GM21526 (cell line): ENCODE data around the gene GABBR2.
"Not testable (repeated sequence)": the region's sequence is repeated elsewhere in the genome, so short reads cannot be mapped to it uniquely, and the experiment has no call there.

Experiments used
- ATAC-seq: cut with Tn5 transposase; IDR thresholded peaks from one replicate; pipeline ENCODE4 v1.9.1; 2021; ENCODE audit warnings: moderate library complexity; ENCODE audit not compliant: unreplicated experiment, low FRiP score

GABBR2 gene

DNA sequence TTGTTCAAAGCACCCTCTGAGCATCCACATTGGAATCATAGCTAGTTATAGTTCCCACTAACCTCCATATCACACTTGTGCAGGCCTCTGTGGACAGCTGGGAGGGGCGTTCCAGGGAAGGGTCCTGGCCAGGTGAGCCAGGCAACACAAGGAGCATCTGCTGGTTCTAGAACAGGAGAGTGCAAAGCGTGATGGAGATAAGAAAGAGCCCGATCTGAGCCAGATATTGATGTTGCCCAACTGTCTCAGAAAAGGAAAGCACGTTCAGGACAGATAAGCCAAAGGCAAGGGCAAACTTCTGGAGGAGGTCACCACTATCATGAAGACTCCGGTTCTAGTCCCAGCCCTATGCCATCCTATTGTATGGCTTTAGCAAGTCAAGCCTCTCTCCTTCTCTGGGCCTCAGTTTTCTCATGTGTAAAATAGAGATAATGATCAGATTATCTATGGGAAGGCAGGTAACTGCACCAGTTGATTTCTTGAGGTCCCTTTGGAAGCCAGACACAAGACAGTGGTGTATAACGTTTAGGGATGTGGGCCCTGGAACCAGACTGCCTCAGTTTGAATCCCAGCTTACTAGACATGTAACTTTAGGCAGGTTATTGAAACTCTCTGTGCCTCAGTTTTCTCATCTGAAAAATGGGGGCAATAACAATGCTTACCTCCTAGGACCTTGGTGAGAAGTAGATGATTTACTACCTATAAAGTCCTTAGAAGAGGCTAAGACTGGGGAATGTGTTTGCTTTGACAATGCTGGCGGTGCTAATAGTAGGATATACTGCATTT is 19.8 kb downstream of the GABBR2 start:
- no peak for ATAC-seq

DNA sequence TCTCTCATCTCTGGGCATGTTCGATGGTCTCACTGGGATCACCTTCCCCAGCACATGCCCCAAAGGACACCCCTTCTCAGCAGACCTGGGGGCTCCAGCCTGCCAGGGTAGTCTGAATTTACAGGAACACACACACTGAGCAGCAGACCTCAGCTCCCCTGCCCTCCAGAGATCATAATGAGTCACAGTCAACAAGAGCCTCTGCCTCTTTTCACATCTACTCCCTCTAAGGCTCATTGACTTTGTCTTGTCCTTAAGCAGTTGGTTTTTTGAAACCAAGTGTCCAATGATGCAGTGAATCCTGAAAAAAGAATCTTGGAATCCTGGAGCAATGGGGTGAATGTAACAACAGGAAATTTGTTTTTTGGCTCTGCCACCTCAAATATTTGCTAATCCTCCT is 20.8 kb downstream of the GABBR2 start:
- ATAC-seq, result no peak

DNA sequence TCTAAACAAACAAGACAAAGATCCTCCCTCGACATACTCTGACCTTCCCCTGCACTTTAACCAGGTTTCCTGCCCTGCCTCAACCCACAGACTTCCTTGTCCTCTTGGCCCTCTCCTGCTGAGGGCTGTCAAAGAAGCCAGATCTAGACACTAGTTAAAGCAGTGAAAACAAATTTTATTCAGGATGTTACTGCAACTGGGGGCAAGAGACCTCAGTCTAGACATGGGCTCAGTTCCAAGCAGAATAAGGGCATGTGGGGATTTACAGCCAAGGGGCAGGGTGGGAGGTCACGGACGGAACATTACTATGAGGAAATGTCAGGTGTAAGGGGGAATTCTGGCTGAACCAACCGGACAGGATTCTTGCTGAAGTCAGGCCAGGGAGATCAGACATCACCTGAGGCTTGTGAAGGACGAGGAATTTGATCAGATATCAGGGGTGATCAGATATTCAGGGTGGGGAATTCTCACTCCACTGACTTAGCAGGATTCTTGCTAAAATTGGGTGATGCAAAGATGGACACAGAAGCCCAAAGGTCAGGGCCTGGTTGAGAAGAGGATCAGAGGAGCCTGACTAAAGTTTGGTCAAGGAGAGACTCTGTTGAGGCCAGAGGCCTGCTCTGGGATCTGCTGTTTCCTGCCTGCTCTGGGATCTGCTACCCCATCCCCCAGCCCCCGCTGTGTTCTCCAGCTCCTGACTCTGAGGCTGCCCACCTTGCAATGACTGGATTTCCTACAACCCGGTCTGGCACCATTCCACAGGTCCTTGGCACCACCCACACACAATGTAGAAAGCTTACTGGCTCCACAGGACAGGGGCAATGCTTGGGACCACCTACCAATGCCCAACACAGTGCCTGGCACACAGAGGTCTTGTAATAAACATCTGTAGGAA is 21.5 kb downstream of the GABBR2 start:
- ATAC-seq, result no peak

DNA sequence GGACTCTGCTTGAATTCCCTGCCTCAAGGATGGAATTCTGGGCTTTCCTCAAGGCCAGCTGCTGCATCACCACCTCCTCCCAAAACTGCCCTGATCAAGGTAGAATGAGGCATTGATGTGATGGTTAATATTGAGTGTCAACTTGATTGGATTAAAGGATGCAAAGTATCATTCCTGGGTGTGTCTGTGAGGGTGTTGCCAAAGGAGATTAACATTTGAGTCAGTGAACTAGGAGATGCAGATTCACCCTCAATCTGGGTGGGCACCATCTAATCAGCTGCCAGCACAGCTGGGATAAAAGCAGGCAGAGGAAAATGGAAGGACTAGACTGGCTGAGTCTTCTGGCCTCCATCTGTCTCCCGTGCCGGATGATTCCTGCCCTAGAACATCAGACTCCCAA is 23.9 kb downstream of the GABBR2 start:
- ATAC-seq, result not testable (repeated sequence)

DNA sequence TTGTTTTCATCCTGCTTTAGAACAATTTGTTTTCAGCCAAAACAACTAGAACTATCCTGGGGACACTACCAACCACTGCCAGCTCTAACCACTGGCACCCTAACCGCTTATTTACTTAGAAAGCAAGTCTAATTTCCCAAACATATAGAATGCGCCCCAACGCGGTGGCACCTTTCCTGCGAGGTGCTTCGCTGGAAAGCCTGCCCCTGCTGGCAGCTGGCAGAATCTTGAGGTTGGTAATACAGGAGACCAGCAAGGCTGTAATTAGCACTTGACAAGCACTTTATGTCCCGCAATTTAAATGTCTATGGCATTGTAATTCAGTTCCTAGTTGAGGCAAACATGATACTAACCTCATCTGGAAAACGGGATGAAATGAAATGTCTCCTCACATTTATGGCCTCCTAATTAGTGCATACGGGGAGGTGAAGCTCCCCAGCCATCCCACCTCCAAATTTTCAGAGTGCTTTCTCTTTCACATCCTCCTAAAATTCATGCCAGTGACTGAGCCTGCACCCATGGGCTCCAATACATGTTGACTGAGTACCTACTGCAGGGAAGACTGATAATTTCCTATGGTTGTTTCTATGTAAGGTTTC is 30.4 kb downstream of the GABBR2 start:
- no peak for ATAC-seq

DNA sequence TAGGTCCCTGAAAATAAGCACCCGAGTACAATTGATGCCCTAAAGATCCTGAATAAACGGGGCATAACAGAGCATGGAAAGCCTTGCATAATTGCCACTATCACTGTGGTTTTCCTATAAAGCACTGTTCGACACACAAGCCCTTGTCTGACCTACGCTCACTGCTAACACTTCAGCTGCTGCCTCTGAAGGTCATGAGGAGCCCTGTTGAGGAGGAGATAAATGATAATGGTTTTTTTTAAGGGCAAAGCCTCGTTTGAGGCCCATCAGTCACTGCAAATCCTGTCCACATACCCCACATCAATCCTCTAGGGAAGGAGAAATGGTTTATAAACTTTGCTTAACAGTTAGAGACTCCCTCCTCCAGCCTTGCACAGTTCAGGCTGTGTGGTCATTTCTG is 35.1 kb downstream of the GABBR2 start:
- no peak for ATAC-seq

DNA sequence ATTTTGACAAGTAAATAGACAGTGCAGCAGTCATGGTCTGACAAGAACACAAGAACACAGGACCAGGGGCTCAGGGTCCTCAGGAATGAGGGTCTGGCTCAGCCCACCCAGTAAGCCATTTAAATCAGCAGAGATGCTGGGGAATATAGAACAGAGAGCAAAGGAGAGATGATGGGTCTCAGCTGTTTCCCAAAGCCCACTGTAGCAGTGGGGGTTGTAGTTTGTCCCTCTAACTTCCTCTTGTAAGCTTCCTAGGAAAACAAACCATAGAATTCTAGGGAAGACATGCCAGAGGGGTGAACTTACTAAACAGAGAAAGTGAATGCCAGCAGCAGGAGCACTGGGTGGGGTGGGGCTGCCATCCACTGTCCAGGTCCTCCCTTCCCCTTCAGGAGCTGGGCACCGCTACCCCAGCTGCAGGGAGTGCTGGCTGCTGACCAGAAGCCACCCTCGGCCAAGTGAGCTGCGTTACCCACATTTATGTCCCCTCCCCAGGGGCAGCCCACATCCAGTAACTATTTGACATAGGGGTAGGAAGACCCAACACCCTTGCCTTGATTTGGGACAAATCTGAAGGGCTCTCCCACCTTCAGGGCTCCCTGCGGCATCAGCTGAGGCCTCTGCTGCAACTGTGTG is 41.6 kb downstream of the GABBR2 start:
- no peak for ATAC-seq

DNA sequence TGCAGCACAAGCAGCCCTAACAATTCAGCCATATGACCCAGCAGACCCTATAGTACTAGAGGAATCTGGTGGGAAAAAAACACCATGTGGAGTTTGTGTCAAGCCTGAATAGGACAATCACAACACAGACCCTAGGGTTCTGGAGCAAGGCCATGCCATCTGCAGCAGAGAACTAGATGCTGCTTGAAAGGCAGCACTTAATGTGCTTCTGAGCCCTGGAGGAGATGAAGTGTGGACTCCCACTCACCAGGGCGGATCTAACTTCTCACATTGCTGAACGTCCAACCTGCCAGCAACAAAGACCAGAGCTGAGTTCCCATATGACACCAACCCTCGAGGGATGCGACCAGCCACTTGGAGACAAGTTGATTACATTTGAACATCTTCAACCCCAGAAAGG is 43.2 kb downstream of the GABBR2 start:
- ATAC-seq, result no peak

DNA sequence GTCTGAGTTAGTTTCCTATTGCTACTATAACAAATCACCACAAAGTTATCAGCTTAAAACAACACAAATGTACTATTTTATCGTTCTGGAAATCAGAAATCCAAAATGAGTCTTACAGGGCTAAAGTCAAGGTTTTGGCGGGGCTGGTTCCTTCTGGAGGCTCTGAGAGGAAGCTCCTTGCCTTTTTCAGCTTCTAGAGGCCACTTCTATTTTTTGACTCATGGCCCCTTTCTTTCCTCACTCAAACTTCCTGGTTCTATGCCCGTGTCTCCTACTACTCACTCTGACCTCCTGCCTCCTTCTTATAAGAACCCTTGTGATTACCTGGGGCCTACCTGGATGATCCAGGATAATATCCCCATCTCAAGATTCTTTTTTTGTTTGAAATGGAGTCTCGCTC is 48.2 kb downstream of the GABBR2 start:
- ATAC-seq, result no peak

DNA sequence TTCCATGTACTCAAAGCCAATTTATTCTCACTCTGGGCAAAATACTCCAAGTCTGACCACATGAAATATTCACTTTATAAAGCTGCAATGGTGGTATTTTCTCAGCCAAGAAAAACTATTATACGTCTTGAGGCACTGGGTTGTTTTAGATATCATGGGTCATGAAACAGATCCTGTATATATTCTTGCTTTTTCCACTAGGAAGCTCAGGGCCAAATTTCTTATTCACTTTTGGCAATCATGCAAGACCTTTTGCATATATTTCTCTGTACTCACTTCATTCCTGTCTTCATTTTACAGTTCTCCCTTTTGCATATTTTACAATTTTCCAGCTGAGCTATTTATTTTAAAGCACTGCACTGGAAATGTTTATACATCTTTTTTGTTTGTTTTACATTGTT is 49.8 kb downstream of the GABBR2 start:
- ATAC-seq, result no peak

DNA sequence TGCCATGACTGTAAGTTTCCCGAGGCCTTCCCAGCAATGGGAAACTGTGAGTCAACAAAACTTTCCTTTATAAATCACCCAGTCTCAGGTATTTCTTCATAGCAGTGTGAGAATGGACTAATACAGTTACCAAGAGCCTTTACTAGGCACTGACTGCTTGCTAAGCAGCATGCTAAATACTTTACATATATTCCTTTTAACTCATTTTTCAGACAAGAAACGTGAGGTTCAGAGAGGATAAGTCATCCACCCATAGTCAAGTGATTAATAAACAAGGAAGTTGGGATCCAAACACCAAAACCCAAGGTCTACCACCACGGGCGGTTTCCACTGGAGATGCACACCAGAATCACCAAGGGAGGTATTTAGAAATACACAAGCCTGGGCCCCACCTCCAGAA is 50.8 kb downstream of the GABBR2 start:
- ATAC-seq, result no peak

DNA sequence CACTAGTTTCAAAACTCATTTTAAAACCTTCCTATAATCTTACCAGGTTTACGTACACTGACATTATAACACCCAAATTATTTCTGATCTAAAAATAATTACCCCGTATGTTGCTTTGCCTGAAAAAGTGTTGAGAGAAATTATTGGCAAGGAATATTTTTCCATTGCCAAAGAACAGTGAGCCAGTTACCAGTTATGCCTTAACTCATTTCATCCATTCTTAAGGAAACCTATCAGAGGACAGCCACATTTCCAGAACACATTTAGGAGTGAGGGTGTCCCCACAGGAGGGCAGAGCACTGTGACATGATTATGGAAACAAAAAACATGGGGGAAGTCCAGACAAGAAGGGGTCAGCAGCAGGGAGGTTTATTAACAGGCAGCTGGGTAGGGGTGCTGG is 52.2 kb downstream of the GABBR2 start:
- no peak for ATAC-seq

DNA sequence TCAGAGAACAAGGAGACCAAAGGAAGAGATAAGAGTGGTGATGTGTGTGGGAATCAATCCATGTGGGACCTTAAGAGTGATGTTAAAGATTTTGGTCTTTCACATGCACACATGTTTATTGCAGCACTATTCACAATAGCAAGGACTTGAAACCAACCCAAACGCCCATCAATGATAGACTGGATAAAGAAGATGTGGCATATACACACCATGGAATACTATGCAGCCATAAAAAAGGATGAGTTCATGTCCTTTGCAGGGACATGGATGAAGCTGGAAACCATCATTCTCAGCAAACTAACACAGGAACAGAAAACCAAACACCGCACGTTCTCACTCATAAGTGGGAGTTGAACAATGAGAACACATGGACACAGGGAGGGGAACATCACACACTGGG is 53.3 kb downstream of the GABBR2 start:
- ATAC-seq, result not testable (repeated sequence)

DNA sequence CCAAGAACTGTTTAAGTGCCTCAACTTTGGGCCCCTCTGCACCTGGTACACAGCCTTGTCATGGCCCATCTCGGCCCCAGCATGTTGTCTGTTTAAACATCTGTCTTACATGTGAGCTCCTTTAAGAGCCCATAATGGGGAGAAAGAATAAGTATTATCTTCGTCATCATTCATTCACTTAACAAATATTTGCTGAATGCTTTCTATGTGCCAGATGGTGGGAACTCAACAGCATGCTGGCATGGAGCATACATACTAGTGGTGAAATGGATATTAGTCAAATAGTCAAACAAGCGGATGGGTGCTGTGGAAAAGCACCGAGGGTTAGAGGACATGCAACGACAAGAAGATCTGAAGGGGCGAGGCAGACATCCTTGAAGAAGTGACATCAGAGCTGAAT is 54.5 kb downstream of the GABBR2 start:
- ATAC-seq, result no peak

DNA sequence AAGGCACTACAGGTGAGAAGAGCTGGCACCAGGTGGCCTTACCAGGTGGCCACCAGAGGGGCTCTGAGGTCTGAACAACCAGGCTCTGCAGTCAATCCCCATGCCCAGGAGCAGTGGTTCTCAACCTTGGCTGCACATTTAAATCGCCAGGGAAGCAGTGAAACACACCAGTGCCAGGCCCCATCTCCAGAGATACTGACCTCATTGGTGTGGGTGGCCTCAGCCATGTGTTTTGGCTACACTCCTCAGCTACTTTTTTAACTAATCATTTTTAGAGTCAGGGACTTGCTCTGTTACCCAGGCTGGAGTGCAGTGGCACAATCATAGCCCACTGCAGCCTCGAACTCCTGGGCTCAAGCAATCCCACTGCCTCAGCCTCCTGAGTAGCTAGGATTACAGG is 56.0 kb downstream of the GABBR2 start:
- ATAC-seq, result no peak

DNA sequence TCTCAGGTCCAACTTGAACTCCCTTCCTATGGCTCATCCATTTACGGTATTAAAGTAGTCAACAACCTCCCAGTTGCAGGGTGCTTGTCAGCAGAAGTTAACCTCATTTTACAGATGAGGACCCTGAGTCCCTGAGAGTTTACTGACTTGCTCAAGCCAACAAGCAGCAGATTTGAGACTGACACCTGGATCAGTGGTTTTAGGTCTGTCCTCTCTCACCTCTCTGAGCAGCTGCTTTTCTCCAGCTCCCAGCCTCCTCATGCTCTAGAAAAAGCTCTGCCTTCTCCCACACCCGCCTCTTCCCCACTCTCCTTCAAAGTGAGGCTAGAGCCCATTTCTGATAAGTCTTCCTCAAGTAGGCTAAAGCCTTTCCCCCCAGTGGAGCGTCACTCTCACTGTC is 56.4 kb downstream of the GABBR2 start:
- ATAC-seq, result no peak

DNA sequence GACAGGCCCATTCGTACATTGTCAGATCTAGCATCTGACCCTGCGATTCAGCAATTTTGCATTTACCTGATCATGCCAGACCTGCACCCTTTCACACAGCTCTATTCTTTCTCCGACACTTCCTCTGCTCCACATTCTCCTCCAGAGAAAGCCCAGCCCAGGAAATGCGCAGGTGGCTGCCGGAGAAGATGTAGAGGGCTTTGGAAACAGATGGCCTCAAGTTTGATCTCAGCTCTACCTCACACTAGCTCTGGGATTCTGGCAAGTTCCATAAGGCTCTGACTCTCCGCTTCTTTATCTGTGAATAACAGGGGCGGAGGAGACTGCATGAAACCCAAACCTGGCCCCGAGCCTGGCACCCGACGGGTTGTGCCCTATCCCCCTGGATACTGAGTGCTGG is 61.5 kb downstream of the GABBR2 start:
- ATAC-seq, result no peak

DNA sequence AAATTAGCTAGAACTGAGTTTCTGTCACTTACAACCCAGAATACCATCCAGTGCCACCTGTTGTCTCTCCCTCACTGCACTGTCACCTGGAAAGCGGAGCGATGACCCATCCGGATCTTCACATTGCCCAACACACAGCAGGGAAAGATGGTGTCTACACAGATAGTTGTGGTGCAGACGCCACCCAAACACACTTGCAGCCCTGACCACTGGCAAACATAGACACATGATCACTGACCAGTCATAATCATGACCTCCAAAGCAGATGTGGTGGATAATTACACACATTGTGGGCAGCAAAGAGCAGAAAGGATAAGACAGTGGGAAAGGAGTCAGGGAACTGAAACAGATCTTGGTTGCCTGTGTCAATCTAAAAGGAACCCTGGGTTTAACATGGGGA is 64.7 kb downstream of the GABBR2 start:
- no peak for ATAC-seq

DNA sequence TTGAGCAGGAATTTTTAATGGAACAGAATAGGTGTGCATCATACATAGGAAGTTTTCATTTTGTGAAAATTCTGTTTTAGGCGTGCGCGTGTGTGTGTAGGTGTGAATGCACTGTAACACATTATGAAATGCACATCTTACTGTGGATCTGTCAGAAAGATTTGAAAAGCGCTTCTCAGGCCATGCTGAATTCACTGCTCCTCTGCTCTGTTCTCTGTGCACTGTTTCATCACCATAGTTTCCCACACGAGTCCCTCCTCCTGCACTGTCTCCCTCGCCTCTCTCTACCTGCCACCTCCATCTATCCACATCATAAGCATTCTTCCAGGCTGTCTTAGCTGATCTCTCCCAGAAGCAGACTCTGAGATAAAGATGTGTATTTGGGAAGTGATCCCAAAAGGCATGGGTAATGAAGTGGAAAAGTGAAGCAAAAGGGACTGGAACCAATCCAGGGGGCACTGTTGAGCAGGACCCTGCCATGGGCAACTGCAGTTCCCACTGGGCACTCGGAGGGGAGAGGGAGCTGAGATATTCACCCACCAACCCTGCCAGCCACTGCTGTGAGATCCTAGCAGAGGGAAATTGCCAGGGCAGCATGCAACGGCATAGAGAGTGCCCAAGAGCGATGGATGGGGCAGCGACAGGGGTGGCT is 65.9 kb downstream of the GABBR2 start:
- no peak for ATAC-seq

DNA sequence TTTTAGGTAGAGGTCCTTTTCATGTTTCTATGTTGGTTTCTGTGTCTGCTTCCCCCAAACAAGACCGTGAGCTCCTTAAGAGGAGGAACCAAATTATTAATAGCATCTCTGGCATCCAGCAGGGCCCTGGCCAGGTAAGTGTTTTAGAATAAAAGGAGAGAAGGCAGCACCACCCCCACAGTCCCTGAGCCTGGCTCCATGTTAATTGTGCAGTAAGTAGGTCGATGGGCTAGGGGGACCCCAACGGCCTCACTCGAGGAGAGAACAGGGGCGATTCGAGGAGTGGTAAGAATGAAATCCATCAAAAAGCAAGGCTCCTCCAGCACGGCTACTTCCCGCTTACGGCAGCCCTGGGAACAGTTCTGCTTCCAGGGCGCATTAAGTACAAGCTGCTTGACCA is 67.0 kb downstream of the GABBR2 start:
- no peak for ATAC-seq

DNA sequence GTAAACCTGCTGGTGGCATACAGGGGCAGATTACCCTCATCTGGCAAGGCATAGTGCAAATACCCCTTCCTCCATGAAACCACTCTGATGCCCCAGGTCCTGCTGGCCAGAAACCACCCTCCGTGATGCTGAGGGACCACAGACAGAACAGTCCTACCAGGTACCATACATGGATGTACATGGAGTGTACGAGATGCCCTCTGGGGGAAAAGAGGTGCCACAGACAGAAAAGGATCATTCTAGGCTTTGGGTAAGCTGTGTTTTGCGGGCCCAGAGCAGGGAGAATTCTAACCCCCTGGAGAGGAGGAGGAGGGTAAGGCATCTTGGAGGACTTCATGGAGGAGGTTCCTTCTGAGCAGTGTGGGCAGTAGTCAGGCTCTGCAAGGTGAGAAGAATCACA is 68.3 kb downstream of the GABBR2 start:
- no peak for ATAC-seq
